Thyroid gland (tissue), 4 donors: ENCODE results near the gene CIDEC.

Experiments
- CTCF ChIP-seq, 6 experiments: fragments of 200-600 bp in 3 of 6; fragments of 450-650 bp in 3 of 6; sonication (generic) in 3 of 6; IDR thresholded peaks; one replicate each; pipeline ENCODE4 v1.5.1; 2016 to 2019; ENCODE audit warnings: antibody characterized with exemption in 6 of 6, mild to moderate bottlenecking in 2 of 6, inconsistent platforms in 1 of 6, moderate library complexity in 1 of 6
- POLR2A ChIP-seq, 2 donors: fragments of 450-650 bp; IDR thresholded peaks; one replicate each; pipeline ENCODE4 v1.6.1; 2017; ENCODE audit warnings: antibody characterized with exemption in 2 of 2, mild to moderate bottlenecking in 2 of 2, moderate library complexity in 1 of 2

GRCh38 chr3:9817436-9817835 lies 62.6 kb downstream of the CIDEC start:
- no peak for TF ChIP-seq CTCF (IDR thresholded peaks at IDR 0.05)
- no peak for TF ChIP-seq POLR2A (IDR thresholded peaks at IDR 0.05)
